GM18498 (cell line): ENCODE measurements around the gene COASY.
"Not testable (repeated sequence)": the region's sequence is repeated elsewhere in the genome, so short reads cannot be mapped to it uniquely, and the experiment has no call there.

Experiments used
- ATAC-seq: cut with Tn5 transposase; IDR thresholded peaks from one replicate; pipeline ENCODE4 v1.9.1; 2021; ENCODE audit warnings: mild to moderate bottlenecking, moderate library complexity; ENCODE audit not compliant: unreplicated experiment

The COASY gene

GRCh38 chr17:42552736-42553135 lies 9.2 kb upstream of the COASY start, which contains the start of gene HSD17B1:
TSS of gene HSD17B1 (plus strand) at chr17:42552923. CDS start at chr17:42552934, 11 bp downstream.
- ATAC-seq: not testable (repeated sequence)

- ATAC-seq: no peak
Observed at GRCh38 chr17:42553161-42553818, 8.7 kb upstream of the COASY start.

- no peak for ATAC-seq
Observed at GRCh38 chr17:42553866-42554249, 8.1 kb upstream of the COASY start.

GRCh38 chr17:42554250-42555121 lies 7.5 kb upstream of the COASY start:
- ATAC-seq: peak; percentile 79

- peak; percentile 5 for ATAC-seq
Observed at GRCh38 chr17:42555122-42555622, 6.8 kb upstream of the COASY start.

- not testable (repeated sequence) for ATAC-seq
Observed at GRCh38 chr17:42555961-42556617, 5.9 kb upstream of the COASY start.

- ATAC-seq: no peak
Observed at GRCh38 chr17:42559075-42559474, 2.9 kb upstream of the COASY start.

GRCh38 chr17:42560246-42560645 lies 1.7 kb upstream of the COASY start:
- no peak for ATAC-seq

- no peak for ATAC-seq
Observed at GRCh38 chr17:42562388-42563142, 617 bp downstream of the COASY start.

- ATAC-seq: no peak
Observed at GRCh38 chr17:42563143-42563509, 1.2 kb downstream of the COASY start.

- ATAC-seq: no peak
Observed at GRCh38 chr17:42563543-42563942, 1.6 kb downstream of the COASY start.

GRCh38 chr17:42563950-42564349 lies 2.0 kb downstream of the COASY start:
- no peak for ATAC-seq

- ATAC-seq: no peak
Observed at GRCh38 chr17:42564815-42565522, 3.0 kb downstream of the COASY start.

- ATAC-seq: no peak
Observed at GRCh38 chr17:42565523-42566214, 3.7 kb downstream of the COASY start.

GRCh38 chr17:42566215-42566882 lies 4.4 kb downstream of the COASY start:
- no peak for ATAC-seq

GRCh38 chr17:42566883-42567573 lies 5.1 kb downstream of the COASY start, which contains the start of gene MLX:
TSS of gene MLX (plus strand) at chr17:42567100. CDS start at chr17:42567125, 25 bp downstream.
- ATAC-seq: peak; percentile 72

GRCh38 chr17:42568341-42569111 lies 6.6 kb downstream of the COASY start:
- no peak for ATAC-seq
